Nephron (organoid): ENCODE measurements around the gene ATG16L2.

Experiments used
- H3K27ac Mint-ChIP-seq, 3 experiments: 2 replicates each; pipeline ENCODE4 v1.8.0; 2020; ENCODE audit warnings: mixed read lengths in 3 of 3, mild to moderate bottlenecking in 2 of 3, moderate library complexity in 1 of 3
- H3K27me3 Mint-ChIP-seq: 2 replicates; pipeline ENCODE4 v1.8.0; 2021; ENCODE audit warnings: low read depth, mild to moderate bottlenecking, moderate library complexity, mixed read lengths
- H3K36me3 Mint-ChIP-seq: 2 replicates; pipeline ENCODE4 v1.8.0; 2020; ENCODE audit warnings: low read depth, mixed read lengths
- H3K4me1 Mint-ChIP-seq: 2 replicates; pipeline ENCODE4 v1.8.0; 2020; ENCODE audit warnings: mixed read lengths
- H3K4me3 Mint-ChIP-seq, 3 experiments: 2 replicates each; pipeline ENCODE4 v1.8.0; 2020; ENCODE audit warnings: mild to moderate bottlenecking in 3 of 3, mixed read lengths in 3 of 3, moderate library complexity in 2 of 3
- H3K9me3 Mint-ChIP-seq: 2 replicates; pipeline ENCODE4 v1.8.0; 2020; ENCODE audit warnings: mixed read lengths
- CTCF ChIP-seq, 3 experiments: fragments of 200-600 bp; sonication (generic); IDR thresholded peaks; one replicate each; pipeline ENCODE4 v1.5.0; 2021; ENCODE audit warnings: antibody characterized with exemption in 3 of 3; ENCODE audit not compliant: unreplicated experiment in 3 of 3

ATG16L2 gene

DNA sequence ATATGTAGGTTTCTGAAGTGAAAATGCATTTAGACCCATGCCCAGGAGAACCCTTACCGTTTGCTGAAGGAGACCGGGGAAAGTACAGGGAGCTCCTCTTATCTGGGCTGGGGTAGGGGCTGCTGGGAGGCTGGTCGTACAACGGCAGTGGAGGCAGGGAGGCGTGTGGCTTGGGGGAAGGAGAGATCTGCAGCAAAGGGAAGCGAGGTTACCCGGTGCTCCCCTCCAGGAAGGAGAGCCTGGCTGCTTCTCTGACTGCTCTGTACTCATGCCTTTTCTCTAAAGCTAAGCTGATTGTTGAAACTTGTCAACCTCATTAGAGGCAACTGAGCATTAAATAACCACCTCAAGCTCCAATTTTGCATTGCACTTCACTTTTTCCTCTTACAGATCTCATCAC lies 27.2 kb downstream of the ATG16L2 start:
- Mint-ChIP-seq H3K27me3 (no peaks in the 10 kb centered on the region), H3K36me3 (peaks cover 60% of the 10 kb centered on the region), H3K4me3 (no peak overlapping the region), H3K4me1 (peaks cover 38% of the 10 kb centered on the region), H3K27ac (peak overlapping the region; percentile 84 to 88 (median 87)), H3K9me3 (no peaks in the 10 kb centered on the region)
- TF ChIP-seq CTCF (IDR thresholded peaks at IDR 0.05; ENCODE audit: unreplicated experiment in 3 of 3) = no peak

DNA sequence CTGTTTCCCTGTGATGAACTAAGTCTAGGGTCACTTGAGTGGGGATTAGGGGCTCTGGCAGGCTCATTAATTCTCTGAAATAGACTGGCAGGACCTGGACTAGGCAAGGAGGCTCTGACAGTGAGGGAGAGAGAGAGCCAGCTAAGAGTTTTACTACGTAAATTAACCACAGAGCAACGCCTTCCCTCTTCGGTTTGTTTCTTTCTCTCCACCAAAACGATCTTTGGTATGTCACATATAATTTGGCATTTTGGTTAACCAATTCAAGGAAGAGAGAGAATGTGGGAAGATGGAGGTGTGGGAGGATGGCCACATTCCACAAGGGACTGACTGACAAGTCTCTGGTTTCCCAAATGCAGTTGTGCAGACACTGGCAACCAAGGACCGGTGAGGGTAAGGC lies 27.9 kb downstream of the ATG16L2 start:
- Mint-ChIP-seq H3K4me3 (no peak overlapping the region), H3K36me3 (peaks cover 62% of the 10 kb centered on the region), H3K27ac (peak overlapping the region; percentile 84 to 88 (median 87)), H3K9me3 (no peaks in the 10 kb centered on the region), H3K4me1 (peaks cover 36% of the 10 kb centered on the region), H3K27me3 (no peaks in the 10 kb centered on the region)
- no peak for TF ChIP-seq CTCF (IDR thresholded peaks at IDR 0.05; ENCODE audit: unreplicated experiment in 3 of 3)

DNA sequence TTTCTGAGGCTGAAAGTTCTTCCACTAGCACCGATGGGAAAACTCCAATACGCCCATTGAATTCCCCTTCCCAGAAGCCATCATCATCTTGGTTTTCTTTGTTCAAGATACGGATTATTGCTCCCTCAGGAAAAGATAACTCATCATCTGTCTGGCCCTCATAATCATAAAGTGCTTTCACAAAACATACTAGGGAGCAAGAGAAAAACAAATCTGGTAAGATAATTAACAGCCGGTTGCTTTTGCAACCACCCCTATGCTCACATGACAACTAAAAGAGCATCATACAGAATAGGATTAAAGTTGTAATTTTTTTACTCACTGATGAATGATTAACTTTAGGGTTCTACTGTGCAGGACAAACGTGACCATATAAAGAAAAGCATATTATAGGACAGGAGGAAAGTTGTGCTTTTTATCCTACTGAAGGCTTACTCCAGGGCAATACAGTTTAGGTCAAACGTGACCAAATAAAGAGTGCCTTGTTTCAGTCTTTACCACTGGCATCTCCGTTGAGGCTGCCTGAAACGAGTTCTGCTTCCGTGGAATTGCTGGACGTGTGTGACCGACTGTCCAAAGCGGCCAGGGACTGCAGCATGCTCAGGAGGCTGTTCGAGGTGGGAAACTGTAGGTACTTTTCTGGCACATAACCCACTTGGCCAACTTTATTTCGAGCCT lies 28.6 kb downstream of the ATG16L2 start:
- Mint-ChIP-seq H3K27ac (peak overlapping the region; percentile 84 to 88 (median 87)), H3K4me1 (peaks cover 36% of the 10 kb centered on the region), H3K36me3 (peaks cover 64% of the 10 kb centered on the region), H3K9me3 (no peaks in the 10 kb centered on the region), H3K27me3 (no peaks in the 10 kb centered on the region), H3K4me3 (peak overlapping the region in 1 of 3 experiments; percentile 4)
- no peak for TF ChIP-seq CTCF (IDR thresholded peaks at IDR 0.05; ENCODE audit: unreplicated experiment in 3 of 3)

DNA sequence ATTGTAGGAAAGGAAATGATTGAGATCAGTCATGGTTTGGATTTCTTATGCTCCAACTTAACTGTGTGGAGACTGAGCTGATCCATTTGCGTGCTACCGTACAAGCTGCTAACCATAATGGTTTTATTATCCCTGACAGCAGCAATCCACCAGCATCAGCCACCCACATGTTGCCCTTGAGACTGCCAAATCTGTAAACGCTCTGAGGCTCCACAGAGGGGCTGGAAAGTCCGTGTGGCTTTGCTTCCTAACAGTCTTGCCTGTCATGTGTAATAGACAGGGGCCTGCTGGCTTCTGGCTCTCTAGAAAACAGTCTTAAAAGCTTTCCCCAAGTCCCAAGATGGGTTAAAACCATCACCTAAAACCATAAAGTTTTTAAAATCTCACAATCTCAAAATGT lies 30.1 kb downstream of the ATG16L2 start:
- TF ChIP-seq CTCF (IDR thresholded peaks at IDR 0.05; ENCODE audit: unreplicated experiment in 3 of 3) = no peak
- H3K27ac Mint-ChIP-seq = peak overlapping the region; percentile 94 to 95 (median 94)
- no peaks in the 10 kb centered on the region for H3K27me3 Mint-ChIP-seq
- H3K4me3 Mint-ChIP-seq = no peak overlapping the region
- H3K9me3 Mint-ChIP-seq = no peaks in the 10 kb centered on the region
- peaks cover 52% of the 10 kb centered on the region for H3K36me3 Mint-ChIP-seq
- H3K4me1 Mint-ChIP-seq = peaks cover 36% of the 10 kb centered on the region

GRCh38 chr11:72848846-72849466 lies 34.7 kb downstream of the ATG16L2 start:
- no peak overlapping the region for H3K4me3 Mint-ChIP-seq
- peaks cover 27% of the 10 kb centered on the region for H3K36me3 Mint-ChIP-seq
- H3K9me3 Mint-ChIP-seq = peaks cover 3% of the 10 kb centered on the region
- H3K27me3 Mint-ChIP-seq = no peaks in the 10 kb centered on the region
- TF ChIP-seq CTCF (IDR thresholded peaks at IDR 0.05; ENCODE audit: unreplicated experiment in 3 of 3) = peak; percentile 58 to 72 (median 63)
- peaks cover 15% of the 10 kb centered on the region for H3K4me1 Mint-ChIP-seq
- no peak overlapping the region for H3K27ac Mint-ChIP-seq

GRCh38 chr11:72850832-72851231 lies 36.6 kb downstream of the ATG16L2 start:
- Mint-ChIP-seq H3K27me3 (no peaks in the 10 kb centered on the region), H3K4me1 (peaks cover 1% of the 10 kb centered on the region), H3K9me3 (peaks cover 3% of the 10 kb centered on the region), H3K4me3 (no peak overlapping the region), H3K36me3 (peaks cover 21% of the 10 kb centered on the region), H3K27ac (no peak overlapping the region)
- no peak for TF ChIP-seq CTCF (IDR thresholded peaks at IDR 0.05; ENCODE audit: unreplicated experiment in 3 of 3)
